GM18951 (cell line): Measurements from ENCODE around the gene COL9A3.

ENCODE experiments used
- POLR2A ChIP-seq: IDR thresholded peaks from 4 replicates; pipeline ENCODE4 v1.6.1; 2011; ENCODE audit warnings: mild to moderate bottlenecking; ENCODE audit not compliant: insufficient read length, insufficient read depth; ENCODE audit errors: extremely low read depth
- in situ Hi-C: fragments of 300-500 bp; cut with MboI; formaldehyde crosslinking; loops from one replicate; pipeline ENCODE4 v1.12.0; 2022; ENCODE audit warnings: low sequenced_read_pairs, mixed read lengths, inconsistent platforms; ENCODE audit not compliant: unreplicated experiment

The COL9A3 gene

DNA sequence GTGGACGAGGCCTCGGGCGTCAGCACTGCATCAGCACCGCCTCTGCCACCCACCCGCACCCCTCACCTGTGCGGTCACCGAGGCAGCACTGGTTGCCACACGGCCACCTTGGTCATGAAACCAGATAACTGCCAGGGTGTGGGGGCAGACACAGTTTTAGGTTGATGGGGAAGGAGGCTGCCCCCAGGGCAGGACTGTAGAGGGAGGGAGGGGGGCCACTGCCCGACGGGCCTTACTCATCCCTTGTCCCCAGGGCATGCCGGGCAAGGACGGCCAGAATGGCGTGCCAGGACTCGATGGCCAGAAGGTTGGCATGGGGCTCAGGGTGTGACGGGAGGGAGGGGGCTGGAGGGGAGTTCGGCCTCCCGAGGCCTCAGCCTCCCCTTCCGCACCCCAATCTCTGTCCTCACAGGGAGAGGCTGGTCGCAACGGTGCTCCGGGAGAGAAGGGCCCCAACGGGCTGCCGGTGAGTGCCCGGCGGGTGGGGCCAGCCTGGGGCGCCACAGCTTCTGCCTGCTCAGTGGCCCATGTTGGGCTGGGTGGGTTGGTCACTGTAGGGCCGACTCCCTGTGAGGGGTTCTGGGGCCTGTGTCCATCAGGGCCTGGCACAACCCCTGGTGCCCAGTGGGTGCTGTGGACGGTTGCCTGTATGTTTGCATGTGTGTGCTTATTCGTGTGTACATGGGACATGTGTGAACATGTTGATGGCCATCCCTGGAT lies 11.8 kb downstream of the COL9A3 start:
- no peak for TF ChIP-seq POLR2A
- in situ Hi-C loops = no loop called here

DNA sequence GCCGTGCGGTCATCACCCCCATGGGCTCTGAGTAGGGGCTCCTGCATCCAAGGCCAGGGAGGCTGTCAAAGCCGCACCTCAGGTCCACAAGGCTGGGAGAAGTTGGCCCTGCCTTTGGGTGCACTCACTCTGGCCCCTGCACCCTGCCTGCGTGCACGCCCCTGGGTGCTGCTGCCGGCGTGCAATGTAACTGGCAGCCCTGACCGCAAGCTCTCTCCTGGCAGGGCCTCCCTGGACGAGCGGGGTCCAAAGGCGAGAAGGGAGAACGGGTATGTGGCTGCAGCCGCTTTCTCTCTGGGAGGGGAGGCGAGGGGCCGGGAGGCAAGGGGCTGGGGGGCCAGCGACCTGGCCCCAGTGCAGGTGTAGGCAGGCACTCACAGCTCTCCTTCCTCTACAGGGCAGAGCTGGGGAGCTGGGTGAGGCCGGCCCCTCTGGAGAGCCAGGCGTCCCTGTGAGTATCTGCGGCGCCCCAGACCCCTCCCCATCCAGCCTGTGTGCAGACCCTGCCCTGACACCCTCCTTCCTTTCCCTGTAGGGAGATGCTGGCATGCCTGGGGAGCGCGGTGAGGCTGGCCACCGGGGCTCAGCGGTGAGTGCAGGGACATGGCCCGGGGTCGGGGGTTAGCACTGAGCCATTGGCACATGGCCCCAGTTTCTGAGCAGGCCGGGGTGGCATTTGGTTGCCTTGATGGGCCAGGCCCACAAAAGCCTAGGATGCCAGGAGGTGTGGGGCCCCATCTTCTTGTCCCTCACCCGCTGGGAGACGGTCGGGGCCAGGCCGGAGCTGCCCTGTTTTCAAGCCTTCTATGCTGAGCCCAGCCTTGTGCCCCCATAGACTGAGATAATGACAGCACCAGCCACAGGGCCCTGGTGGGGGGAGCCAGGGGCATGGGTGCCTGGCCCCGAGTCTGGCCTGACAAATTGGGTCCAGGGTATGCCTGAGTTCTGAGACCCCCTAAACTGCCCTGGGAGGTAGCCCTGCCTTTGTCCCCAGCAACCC lies 12.7 kb downstream of the COL9A3 start:
- no peak for TF ChIP-seq POLR2A
- in situ Hi-C loops = no loop called here

GRCh38 chr20:62830251-62830650 lies 13.4 kb downstream of the COL9A3 start:
- no peak for TF ChIP-seq POLR2A
- in situ Hi-C loops = no loop called here

DNA sequence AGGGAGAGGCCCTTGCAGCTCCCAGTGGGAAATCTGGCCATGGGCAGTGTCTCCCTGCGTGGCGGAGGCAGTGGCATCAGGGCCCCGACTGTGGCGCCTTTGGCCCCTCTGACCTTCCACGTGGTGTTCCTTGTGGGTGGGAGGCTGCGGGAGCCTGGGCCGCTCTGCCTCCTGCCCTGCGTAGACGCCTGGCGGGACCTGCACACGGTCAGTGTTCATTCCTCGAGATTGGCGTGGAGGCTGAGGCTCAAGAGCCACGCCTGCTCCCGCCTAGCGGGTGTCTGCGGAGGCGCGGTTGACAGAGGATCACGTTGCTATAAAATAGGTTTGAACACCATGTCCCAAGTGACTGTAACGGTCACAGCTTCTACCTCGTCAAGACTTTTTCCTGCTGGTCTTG lies 14.0 kb downstream of the COL9A3 start:
- no peak for TF ChIP-seq POLR2A
- in situ Hi-C loops = no loop called here

GRCh38 chr20:62831361-62831788 lies 14.5 kb downstream of the COL9A3 start:
- in situ Hi-C loops = no loop called here
- no peak for TF ChIP-seq POLR2A

- in situ Hi-C loops = no loop called here
- no peak for TF ChIP-seq POLR2A
Measured at GRCh38 chr20:62831854-62832211, 15.0 kb downstream of the COL9A3 start.

- in situ Hi-C loops = no loop called here
- peak; percentile 20 for TF ChIP-seq POLR2A
Measured at GRCh38 chr20:62832212-62832922, 15.5 kb downstream of the COL9A3 start.

- no peak for TF ChIP-seq POLR2A
- in situ Hi-C loops = no loop called here
Measured at GRCh38 chr20:62832951-62833391, 16.1 kb downstream of the COL9A3 start.

- in situ Hi-C loops = no loop called here
- no peak for TF ChIP-seq POLR2A
Measured at GRCh38 chr20:62834967-62835730, 18.3 kb downstream of the COL9A3 start.

GRCh38 chr20:62835931-62836861 lies 19.3 kb downstream of the COL9A3 start:
- in situ Hi-C loops = no loop called here
- no peak for TF ChIP-seq POLR2A

DNA sequence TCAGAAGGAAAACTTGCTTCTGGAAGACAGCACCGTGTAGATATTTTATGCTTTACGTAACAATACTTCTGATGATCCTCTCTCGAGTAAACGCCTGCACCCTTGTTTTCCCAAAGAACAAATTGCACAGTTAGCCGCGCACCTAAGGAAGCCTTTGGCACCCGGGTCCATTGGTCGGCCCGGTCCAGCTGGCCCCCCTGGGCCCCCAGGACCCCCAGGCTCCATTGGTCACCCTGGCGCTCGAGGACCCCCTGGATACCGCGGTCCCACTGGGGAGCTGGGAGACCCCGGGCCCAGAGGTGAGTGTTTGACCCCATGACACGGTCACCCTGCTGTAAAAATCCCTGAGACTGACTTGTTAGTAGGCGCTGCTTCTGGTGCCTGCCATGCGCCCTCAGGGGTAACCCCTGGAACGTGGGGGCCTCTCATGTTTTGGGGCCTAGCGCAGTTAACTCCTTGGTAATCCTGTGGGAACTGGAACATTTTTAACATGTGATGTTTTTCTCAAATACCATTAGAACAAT lies 20.2 kb downstream of the COL9A3 start:
- no peak for TF ChIP-seq POLR2A
- in situ Hi-C loops = no loop called here
